Stimulated activated CD4-positive, alpha-beta T cell treated with anti-CD3 and anti-CD28 coated beads, Interleukin-2, amount 100 ng/mL, for 48 hours (primary cell): ENCODE data around the gene CACNA1A.
"Not testable (repeated sequence)": the region's sequence is repeated elsewhere in the genome, so short reads cannot be mapped to it uniquely, and the experiment has no call there.

Experiments
- DNase-seq, 2 donors: peaks; one replicate each; pipeline ENCODE4 v3.0.0-alpha.2; 2020

The CACNA1A gene

GRCh38 chr19:13267889-13268288 is 238.4 kb downstream of the CACNA1A start:
- DNase-seq, result no peak

DNA sequence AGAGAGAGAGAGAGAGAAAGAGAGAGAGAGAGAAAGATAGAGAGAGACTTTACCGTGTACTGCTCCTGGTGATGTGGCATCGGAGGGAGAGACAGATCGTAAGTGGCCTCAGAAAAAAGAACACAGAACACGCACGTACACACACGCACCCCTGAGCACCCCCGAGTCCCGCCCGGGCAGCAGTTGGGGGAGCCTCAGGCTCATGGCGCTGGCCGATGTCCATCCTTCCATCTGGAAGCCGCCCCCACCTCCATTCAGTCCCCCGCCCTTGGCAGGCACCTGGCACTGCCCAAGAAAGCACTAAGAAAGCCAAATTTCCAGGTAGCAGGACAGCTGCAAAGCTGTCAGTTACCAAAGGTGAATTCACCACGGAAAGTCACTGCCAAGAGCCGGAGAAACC is 239.1 kb downstream of the CACNA1A start:
- DNase-seq, result no peak

- no peak for DNase-seq
Measured at GRCh38 chr19:13262450-13262849, 243.8 kb downstream of the CACNA1A start.

- DNase-seq, result no peak
Measured at GRCh38 chr19:13260883-13261653, 245.2 kb downstream of the CACNA1A start.

- DNase-seq, result no peak
Measured at GRCh38 chr19:13256918-13257317, 249.4 kb downstream of the CACNA1A start.

- DNase-seq, result not testable (repeated sequence)
Measured at GRCh38 chr19:13256398-13256797, 249.9 kb downstream of the CACNA1A start.

DNA sequence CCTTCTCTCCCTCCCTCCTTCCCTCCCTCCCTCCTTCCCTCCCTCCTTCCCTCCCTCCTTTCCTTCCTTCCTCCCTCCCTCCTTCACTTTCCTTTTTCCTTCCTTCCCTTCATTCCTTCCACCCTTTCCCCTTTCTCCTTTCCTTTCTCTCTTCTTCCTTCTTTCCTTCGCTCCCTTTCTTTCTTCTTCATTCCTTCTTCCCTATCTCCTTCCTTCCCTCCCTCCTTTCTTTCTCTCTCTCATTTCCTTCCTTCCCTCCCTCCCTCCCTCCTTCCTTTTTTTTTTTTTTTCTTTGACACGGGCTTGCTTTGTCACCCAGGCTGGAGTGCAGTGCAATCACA is 250.6 kb downstream of the CACNA1A start:
- DNase-seq, result no peak

GRCh38 chr19:13255041-13255718 is 251.1 kb downstream of the CACNA1A start:
- no peak for DNase-seq

DNA sequence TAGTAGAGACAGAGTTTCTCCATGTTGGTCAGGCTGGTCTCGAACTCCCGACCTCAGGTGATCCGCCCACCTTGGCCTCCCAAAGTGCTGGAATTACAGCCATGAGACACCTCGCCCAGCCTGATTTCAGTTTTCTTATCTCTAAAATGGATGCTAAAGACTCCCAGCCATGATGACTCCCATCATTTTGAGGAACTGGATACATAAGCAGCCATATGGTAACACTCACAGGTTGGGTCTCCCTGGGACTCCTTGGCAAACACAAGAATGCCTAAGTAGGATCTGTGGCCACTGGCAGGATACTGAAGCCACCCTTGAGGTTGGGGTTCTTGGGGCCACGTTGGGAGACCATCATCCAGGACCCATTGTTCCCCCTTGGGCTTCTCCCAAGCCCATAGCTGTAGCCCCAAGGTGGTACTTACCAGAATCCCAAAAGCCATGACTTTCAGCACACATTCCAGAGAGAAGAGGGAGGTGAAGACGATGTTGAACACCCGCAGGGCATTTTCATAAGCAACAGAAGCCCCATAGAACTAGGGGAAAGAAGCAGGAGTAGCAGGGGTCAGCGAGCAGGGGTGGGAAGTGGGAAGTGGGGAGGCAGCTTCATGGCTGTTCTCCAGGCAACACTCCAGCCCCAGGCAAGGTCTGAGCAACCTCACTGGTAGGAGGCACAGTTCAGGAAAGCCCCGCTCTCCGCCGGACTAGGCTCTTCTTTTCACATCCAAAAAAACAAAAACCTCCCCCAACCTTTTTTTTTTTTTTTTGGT is 253.5 kb downstream of the CACNA1A start:
- DNase-seq, result no peak

DNA sequence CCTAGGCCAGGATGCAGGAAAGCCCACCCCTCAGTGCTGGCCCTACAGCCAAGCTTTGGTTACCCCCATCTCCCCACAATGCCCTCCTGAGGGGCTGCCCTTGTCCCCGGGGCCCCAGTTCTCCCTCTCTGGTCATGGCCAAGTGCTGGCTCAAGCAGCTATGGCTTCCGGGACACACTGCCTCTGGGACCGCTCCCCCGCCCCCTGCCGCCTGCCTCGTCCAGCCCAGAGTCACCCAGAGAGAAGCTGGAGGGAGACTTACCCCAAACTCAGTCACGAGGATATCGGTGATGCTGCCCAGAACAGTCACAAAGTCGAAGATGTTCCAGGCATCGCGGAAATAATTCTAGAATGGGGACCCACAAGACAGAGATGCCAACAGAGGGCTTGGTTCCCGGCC is 261.4 kb downstream of the CACNA1A start:
- no peak for DNase-seq

DNA sequence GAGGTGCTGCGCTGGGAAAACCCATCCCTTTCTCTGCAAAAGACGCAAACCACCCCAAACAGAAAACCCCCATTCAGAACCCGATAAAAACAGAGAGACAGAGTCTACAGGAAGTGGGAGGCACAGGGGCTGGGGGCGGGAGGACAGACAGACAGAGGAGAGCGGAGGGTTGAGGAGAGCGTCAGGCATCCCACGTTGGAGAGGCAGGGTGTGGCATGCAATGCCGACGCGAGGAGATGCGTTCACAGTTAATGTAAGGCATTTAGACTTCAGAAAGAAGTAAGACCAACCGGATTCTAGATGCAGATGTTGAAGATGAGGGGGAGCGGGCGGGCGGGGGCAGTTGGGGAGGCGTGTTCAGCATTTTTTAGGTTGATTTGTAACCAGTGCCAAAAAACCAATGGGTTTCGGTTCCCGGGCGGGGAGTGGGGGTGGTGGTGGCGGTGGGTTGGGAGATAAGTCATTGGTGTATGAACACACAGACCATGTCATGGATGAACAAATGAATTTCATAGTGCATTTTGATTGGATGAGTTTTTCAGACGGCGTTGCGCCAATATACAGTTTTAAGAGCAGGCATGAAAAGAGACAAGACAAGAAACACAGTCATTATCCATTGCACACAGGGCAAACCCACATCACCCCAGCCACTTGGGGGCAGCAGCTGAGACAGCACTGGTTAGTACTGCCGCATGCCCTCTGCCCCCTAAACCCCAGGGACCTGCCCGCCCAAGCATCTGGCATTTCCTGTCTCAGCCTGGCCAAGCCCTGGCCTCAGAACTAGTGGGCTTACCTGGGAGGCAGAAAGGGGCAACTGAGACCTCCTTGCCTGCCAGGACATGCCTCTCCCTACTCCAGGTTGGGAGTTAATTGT is 264.8 kb downstream of the CACNA1A start:
- DNase-seq, result no peak

DNA sequence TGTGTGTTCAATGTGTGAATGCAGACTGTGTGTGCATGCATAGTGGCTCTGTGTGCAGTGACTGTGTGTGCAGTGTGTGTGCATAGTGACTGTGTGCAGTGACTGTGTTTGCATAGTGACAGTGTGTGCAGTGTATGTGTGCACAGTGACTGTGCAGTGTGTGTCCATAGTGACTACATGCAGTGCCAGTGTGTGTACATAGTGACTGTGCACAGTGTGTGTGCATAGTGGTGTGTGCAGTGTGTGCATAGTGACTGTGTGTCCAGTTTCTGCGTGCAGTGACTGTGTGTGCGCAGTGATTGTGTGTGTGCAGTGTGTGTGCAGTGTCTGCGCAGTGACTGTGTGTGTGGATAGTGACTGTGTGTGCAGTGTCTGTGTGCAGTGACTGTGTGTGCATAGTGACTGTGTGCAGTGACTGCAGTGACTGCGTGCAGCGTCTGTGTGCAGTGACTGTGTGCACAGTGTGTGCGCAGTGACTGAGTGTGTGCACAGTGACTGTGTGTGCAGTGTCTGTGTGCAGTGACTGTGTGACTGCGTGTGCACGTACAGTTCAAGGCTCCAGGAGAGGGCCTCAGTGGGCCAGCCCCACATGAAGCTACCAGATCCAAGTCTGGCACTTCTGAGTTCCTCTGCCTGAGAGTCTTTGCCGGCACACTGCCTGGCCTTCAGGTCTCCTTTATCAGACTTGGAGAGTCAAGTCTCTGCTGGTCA is 265.8 kb downstream of the CACNA1A start:
- no peak for DNase-seq

DNA sequence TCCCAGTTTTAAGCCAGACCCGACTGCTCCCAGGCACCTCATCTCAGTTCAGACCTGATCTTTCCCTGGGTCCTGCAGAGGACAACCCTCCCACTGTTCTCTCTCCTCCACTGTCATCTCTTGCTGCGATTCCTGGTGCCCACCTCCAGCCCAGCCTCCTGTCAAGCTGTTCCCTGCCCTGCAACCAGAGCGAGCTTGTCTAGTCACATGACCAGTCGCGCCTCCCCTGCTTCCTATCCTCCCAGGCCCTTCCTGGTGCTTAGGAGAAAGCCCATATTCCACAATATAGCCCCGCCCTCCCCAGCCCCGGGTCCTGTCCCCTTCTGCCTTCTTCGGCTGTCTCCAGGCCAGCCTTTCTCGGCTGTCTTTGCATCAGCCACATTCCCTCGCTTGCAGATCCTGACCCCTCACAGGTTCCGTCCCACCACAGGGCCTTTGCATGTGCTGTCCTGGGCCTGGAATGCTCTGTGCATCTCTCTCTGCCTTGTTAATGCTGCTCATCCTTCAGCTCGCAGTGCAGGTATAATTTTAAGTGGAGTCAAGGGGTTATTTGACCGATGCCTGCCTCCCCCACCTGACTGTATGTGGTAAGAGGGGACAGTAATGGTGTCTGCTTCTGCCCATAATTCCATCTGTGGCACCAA is 267.3 kb downstream of the CACNA1A start:
- no peak for DNase-seq

DNA sequence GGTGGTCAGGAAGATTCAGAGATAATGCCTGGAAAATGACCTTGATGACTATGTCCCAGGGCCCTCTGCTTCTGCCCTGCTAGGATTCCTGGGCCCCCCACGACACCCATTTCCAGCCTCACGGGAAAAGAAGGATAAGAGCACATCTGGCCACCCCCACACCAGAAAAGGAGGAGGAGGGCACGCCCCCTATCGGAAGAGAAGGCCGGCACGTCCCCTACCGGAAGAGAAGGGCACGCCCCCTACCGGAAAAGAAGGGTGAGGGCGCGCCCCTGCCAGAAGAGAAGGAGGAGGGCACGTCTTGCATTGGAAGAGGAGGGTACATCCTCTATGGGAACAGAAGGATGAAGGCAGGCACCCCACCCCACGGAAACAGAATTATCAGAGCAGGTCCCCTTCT is 271.8 kb downstream of the CACNA1A start:
- peak; percentile 57 to 62 for DNase-seq

GRCh38 chr19:13231663-13232062 is 274.6 kb downstream of the CACNA1A start:
- no peak for DNase-seq

DNA sequence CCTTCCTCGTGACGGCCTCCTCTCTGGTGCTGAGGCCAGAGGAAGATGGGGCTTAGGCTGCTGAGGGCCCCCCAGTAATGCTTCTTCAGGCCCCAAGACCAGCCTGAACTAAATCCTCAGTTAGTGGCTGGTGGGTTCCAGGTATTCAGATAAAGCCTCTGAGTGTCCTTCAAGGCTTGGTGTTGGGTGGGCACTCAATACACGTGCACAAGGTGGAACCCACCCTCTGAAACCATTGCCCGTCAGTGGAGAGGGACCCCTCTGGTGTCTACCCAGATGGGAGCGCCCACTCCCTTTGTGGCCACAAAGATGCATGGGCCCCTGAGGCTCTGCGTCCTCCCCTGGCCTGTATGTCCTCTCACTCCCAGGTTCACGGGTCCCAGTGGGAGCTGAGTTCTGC is 277.0 kb downstream of the CACNA1A start:
- no peak for DNase-seq

DNA sequence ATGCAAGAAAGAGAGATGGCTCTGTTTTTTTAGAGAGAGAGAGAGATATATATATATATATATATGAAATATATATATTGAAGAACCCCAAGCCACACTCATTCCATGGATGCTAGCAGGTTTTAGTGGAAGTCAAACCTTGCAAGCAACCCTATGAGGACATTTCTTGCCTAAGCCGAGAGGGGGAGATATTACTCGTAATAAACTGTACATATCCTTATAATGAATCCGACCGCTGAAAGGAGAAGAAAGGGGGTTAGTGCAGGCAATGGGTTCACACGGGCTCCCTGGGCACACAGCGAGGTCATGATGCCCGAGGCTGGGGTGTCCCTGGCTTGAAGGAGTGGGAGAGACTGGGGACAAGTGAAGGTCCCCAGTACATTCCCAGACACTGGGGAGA is 277.7 kb downstream of the CACNA1A start:
- no peak for DNase-seq

GRCh38 chr19:13226983-13227382 is 279.3 kb downstream of the CACNA1A start:
- no peak for DNase-seq

GRCh38 chr19:13225973-13226865 is 280.1 kb downstream of the CACNA1A start:
- no peak for DNase-seq

DNA sequence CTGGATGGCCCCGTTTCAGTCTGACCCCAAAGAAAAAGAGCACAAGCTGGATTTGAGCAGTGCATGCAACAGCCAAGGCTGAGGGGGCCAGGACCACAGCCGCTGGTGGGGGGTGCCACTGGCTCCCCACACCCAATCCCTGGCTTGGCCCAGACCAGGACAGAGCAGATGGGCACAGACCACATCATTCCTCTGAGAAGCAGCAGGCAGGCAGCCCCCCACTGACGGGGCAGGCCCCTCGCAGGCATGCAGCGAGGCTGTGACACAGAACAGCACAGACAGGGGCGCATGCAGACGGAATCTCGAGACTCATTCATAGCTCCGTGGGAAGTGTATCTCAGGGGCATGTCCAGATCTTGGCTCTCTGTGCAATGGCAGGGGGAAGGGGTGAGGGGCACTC is 281.2 kb downstream of the CACNA1A start:
- DNase-seq, result no peak

GRCh38 chr19:13220847-13221246 is 285.4 kb downstream of the CACNA1A start:
- DNase-seq, result no peak
